Activated B cell treated with CpG ODN at 0.5 μM for 24 hours (primary cell): ENCODE measurements around the gene CNPY2. TPM values are rescaled to one million over a fixed set of nuclear protein-coding genes. Genes with fewer than 3 reads are reported as not detected.
A peak's percentile ranks its signal among the peaks of the same experiment; 100 is the strongest.

Experiments used
- ATAC-seq: fragments of 200-7000 bp; cut with Tn5 transposase; one replicate; pipeline ENCODE4 v1.10.0; 2021; ENCODE audit warnings: low read depth, mild to moderate bottlenecking, moderate library complexity
- CTCF ChIA-PET: fragments of 350-600 bp; sonication (Branson Sonifier 250); formaldehyde crosslinking; loops from one replicate; lab custom pipeline; 2021; ENCODE audit warnings: antibody characterized with exemption; lab: Charles Lee
- POLR2A ChIA-PET: fragments of 350-600 bp; sonication (Branson Sonifier 250); formaldehyde crosslinking; loops from one replicate; lab custom pipeline; 2021; ENCODE audit warnings: antibody characterized with exemption; lab: Charles Lee
- DNase-seq: peaks from one replicate; pipeline ENCODE4 v3.0.0; 2022
- H3K27ac Mint-ChIP-seq: one replicate; pipeline ENCODE4 v1.8.0; 2020; ENCODE audit warnings: mixed read lengths
- H3K27me3 Mint-ChIP-seq: one replicate; pipeline ENCODE4 v1.8.0; 2021; ENCODE audit warnings: mixed read lengths
- H3K36me3 Mint-ChIP-seq: one replicate; pipeline ENCODE4 v1.8.0; 2021; ENCODE audit warnings: low read depth, mixed read lengths
- H3K4me1 Mint-ChIP-seq: one replicate; pipeline ENCODE4 v1.8.0; 2021; ENCODE audit warnings: mixed read lengths
- H3K4me3 Mint-ChIP-seq: one replicate; pipeline ENCODE4 v1.8.0; 2020; ENCODE audit warnings: mild to moderate bottlenecking, mixed read lengths
- H3K9me3 Mint-ChIP-seq: one replicate; pipeline ENCODE4 v1.8.0; 2020; ENCODE audit warnings: mixed read lengths
- CTCF ChIP-seq: fragments of 200-600 bp; IDR thresholded peaks from one replicate; pipeline ENCODE4 v1.8.0; 2022; ENCODE audit warnings: antibody characterized with exemption, mild to moderate bottlenecking
- intact Hi-C: fragments of 100-400 bp; cut with micrococcal nuclease; formaldehyde crosslinking; loops from one replicate; pipeline ENCODE4 v1.15.1; 2024
- total RNA-seq: library from RNA; stranded (reverse); gene quantifications from 2 replicates; pipeline ENCODE4 v1.2.3, GENCODE V29; 2022

The CNPY2 gene
- total RNA-seq, 1 donor from 2014 or later = 98.8 TPM

GRCh38 chr12:56299853-56300643, 15.7 kb downstream of the CNPY2 start, which contains the start of gene CS:
Gene CS, minus strand, starts transcription at chr12:56300330. Its CDS starts 129 bp downstream, at chr12:56300201.
- POLR2A ChIA-PET = interaction anchor here (0.5 to 3.2 kb wide), 19 partner anchors 9 to 811 kb away, joined by 3 to 18 read pairs (median 5); partner anchors contain the start of genes DNAJC14, ESYT1, IL23A and PAN2
- Mint-ChIP-seq H3K36me3 (peaks cover 25% of the 10 kb centered on the region), H3K27me3 (no peaks in the 10 kb centered on the region), H3K27ac (peak within 1 kb of the TSS; percentile 97), H3K9me3 (no peaks in the 10 kb centered on the region), H3K4me1 (peaks cover 59% of the 10 kb centered on the region), H3K4me3 (peak within 1 kb of the TSS; percentile 96)
- intact Hi-C loops = loop anchor here (1.0 to 2.0 kb wide), 14 partner anchors 13 to 327 kb away; partner anchors contain the start of genes ANKRD52, IL23A, PAN2 and RNF41
- ATAC-seq (peak; percentile 96), DNase-seq (peak; percentile 97)
- no peak for TF ChIP-seq CTCF
- CTCF ChIA-PET = no interaction called here

GRCh38 chr12:56299308-56299852, 16.4 kb downstream of the CNPY2 start:
- intact Hi-C loops = no loop called here
- ChIA-PET POLR2A (interaction anchor here (0.6 to 3.2 kb wide), 18 partner anchors 8 to 470 kb away, joined by 3 to 18 read pairs (median 6); partner anchors contain the start of genes DNAJC14, ESYT1, IL23A and PAN2), CTCF (interaction anchor here (1.1 to 1.4 kb wide), 2 partner anchors 111 to 165 kb away, joined by 3 to 4 read pairs; no protein-coding TSS in a partner anchor)
- H3K9me3 Mint-ChIP-seq = no peaks in the 10 kb centered on the region
- H3K4me3 Mint-ChIP-seq = peak overlapping the region; percentile 96
- H3K27ac Mint-ChIP-seq = peak overlapping the region; percentile 97
- no peak for TF ChIP-seq CTCF
- peaks cover 26% of the 10 kb centered on the region for H3K36me3 Mint-ChIP-seq
- peaks cover 59% of the 10 kb centered on the region for H3K4me1 Mint-ChIP-seq
- H3K27me3 Mint-ChIP-seq = no peaks in the 10 kb centered on the region
- DNase-seq = no peak
- ATAC-seq = no peak

- H3K27me3 Mint-ChIP-seq = no peaks in the 10 kb centered on the region
- DNase-seq (no peak), ATAC-seq (no peak)
- POLR2A ChIA-PET = interaction anchor here (0.6 to 3.2 kb wide), 9 partner anchors 31 to 386 kb away, joined by 3 to 18 read pairs (median 5); partner anchors contain the start of genes IL23A, STAT2 and ZC3H10
- CTCF ChIA-PET = interaction anchor here (1.1 to 1.4 kb wide), 4 partner anchors 106 to 165 kb away, joined by 3 to 5 read pairs (median 4); partner anchors contain the start of gene SMARCC2
- intact Hi-C loops = no loop called here
- H3K27ac Mint-ChIP-seq = peak overlapping the region; percentile 97
- no peak for TF ChIP-seq CTCF
- H3K4me3 Mint-ChIP-seq = peak overlapping the region; percentile 96
- peaks cover 30% of the 10 kb centered on the region for H3K36me3 Mint-ChIP-seq
- H3K9me3 Mint-ChIP-seq = no peaks in the 10 kb centered on the region
- peaks cover 59% of the 10 kb centered on the region for H3K4me1 Mint-ChIP-seq
These were observed 17.0 kb downstream of the CNPY2 start for GRCh38 chr12:56298828-56299227.

- peaks cover 60% of the 10 kb centered on the region for H3K4me1 Mint-ChIP-seq
- H3K9me3 Mint-ChIP-seq = no peaks in the 10 kb centered on the region
- DNase-seq = no peak
- ChIA-PET POLR2A (interaction anchor here (0.6 to 0.9 kb wide), 2 partner anchors 32 to 87 kb away, joined by 3 to 8 read pairs; no protein-coding TSS in a partner anchor), CTCF (interaction anchor here (1.4 to 1.9 kb wide), 2 partner anchors 18 to 167 kb away, joined by 3 to 8 read pairs; no protein-coding TSS in a partner anchor)
- no peak for TF ChIP-seq CTCF
- peaks cover 36% of the 10 kb centered on the region for H3K36me3 Mint-ChIP-seq
- no peak for ATAC-seq
- no peak overlapping the region for H3K27ac Mint-ChIP-seq
- intact Hi-C loops = no loop called here
- no peaks in the 10 kb centered on the region for H3K27me3 Mint-ChIP-seq
- H3K4me3 Mint-ChIP-seq = peak overlapping the region; percentile 60
These were observed 18.4 kb downstream of the CNPY2 start for GRCh38 chr12:56297400-56297799.
